ENCODE data around the gene PLOD2. TPM values are rescaled to one million over a fixed set of nuclear protein-coding genes. Genes with fewer than 3 reads are reported as not detected.

PLOD2 gene
- total RNA-seq, 1 donor from 2014 or later, result not detected

DNA sequence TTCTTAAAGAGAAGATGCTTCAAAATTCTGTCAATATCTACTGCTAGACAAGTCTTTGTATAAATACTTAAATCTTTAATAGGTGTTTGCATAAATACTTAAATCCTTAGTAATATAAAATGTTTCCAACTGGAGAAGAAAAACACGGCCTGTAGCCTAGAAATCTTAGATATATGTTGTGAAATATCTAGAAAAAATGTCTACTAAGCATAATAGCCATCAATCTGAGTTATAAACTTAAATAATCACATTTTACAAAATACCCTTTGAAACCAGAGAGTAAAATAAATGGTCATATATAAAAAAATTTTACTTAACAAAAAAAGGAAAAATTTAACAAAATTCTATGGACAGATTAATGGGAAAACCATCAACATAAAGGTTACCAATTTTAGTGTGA is 73.9 kb downstream of the PLOD2 start:
- TF ChIP-seq CTCF (IDR thresholded peaks at IDR 0.05), result no peak
- intact Hi-C loops (cut with micrococcal nuclease), result no loop called here
- H3K4me3 Mint-ChIP-seq, result no peak overlapping the region
- ChIA-PET CTCF (no interaction called here), POLR2A (no interaction called here)
- no peaks in the 10 kb centered on the region for H3K36me3 Mint-ChIP-seq (ENCODE audit: low read depth)
- DNase-seq, result no peak
- H3K27ac Mint-ChIP-seq, result no peak overlapping the region
- H3K4me1 Mint-ChIP-seq, result no peaks in the 10 kb centered on the region
- H3K9me3 Mint-ChIP-seq, result no peaks in the 10 kb centered on the region
- no peak for ATAC-seq (ENCODE audit: low read depth)
- H3K27me3 Mint-ChIP-seq, result no peaks in the 10 kb centered on the region

DNA sequence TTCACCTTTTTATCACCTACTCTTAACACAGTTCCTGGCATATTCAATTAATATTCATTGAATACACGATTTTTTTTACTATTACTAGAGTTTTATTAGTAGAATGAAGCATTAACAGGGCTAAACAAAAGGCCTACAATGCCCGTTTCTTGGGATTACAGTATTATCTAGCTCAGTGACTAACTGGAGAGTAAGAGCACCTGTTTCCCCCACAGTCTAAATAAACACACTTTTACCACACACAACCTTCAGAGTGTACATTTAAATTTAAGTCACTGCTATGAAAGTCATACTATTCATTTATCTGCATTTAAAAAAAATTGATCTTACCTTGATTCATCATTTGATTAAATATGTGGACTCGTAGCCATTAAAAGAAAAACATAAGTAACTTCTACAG is 74.8 kb downstream of the PLOD2 start:
- H3K27ac Mint-ChIP-seq, result no peak overlapping the region
- intact Hi-C loops (cut with micrococcal nuclease), result no loop called here
- no peaks in the 10 kb centered on the region for H3K27me3 Mint-ChIP-seq
- ChIA-PET POLR2A (no interaction called here), CTCF (no interaction called here)
- no peak for DNase-seq
- H3K4me1 Mint-ChIP-seq, result no peaks in the 10 kb centered on the region
- TF ChIP-seq CTCF (IDR thresholded peaks at IDR 0.05), result no peak
- no peak overlapping the region for H3K4me3 Mint-ChIP-seq
- no peaks in the 10 kb centered on the region for H3K9me3 Mint-ChIP-seq
- no peaks in the 10 kb centered on the region for H3K36me3 Mint-ChIP-seq (ENCODE audit: low read depth)
- no peak for ATAC-seq (ENCODE audit: low read depth)

DNA sequence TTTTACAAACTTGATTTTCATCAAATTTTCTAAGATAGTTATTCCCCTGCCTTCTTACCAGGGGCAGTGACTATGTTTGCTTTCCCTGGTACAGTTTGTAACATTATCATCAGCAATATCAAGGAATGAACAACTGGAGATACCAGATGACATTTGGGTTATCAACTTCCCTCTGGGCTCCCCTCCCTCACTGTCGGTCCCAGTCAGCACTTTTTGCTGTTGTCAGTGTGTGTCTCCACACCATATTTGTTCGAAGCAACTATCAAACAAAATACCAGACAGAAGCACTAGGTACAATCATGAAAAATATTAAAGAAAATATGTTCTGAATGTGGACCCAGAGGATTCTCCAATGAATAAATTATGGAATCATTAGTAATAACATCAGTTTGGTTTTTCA is 75.3 kb downstream of the PLOD2 start:
- intact Hi-C loops (cut with micrococcal nuclease), result no loop called here
- ATAC-seq (ENCODE audit: low read depth), result no peak
- H3K4me3 Mint-ChIP-seq, result no peak overlapping the region
- H3K36me3 Mint-ChIP-seq (ENCODE audit: low read depth), result no peaks in the 10 kb centered on the region
- no peaks in the 10 kb centered on the region for H3K27me3 Mint-ChIP-seq
- ChIA-PET CTCF (no interaction called here), POLR2A (no interaction called here)
- no peaks in the 10 kb centered on the region for H3K4me1 Mint-ChIP-seq
- H3K9me3 Mint-ChIP-seq, result no peaks in the 10 kb centered on the region
- DNase-seq, result no peak
- TF ChIP-seq CTCF (IDR thresholded peaks at IDR 0.05), result no peak
- H3K27ac Mint-ChIP-seq, result no peak overlapping the region

DNA sequence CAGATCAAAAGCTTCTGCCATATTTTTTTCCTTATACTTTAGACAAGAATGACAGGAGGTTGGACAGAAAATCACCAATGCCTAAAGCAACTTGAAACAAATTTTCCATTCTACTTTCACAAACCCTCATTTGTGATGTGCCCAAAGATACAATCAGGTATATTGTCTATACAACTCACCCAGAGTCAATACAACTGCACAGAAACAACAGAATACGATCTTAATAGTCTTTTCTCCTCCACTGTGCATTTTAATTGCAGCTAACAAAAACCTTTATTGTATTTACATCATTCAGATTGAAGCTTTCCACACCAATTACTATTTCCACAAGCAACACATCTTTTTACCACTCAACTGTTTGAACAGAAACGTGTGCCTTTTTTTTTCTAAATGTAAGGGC is 80.4 kb downstream of the PLOD2 start:
- DNase-seq, result no peak
- no peak for TF ChIP-seq CTCF (IDR thresholded peaks at IDR 0.05)
- Mint-ChIP-seq H3K27ac (no peak overlapping the region), H3K9me3 (no peaks in the 10 kb centered on the region), H3K27me3 (no peaks in the 10 kb centered on the region), H3K36me3 (ENCODE audit: low read depth) (no peaks in the 10 kb centered on the region), H3K4me3 (no peak overlapping the region), H3K4me1 (no peaks in the 10 kb centered on the region)
- intact Hi-C loops (cut with micrococcal nuclease), result no loop called here
- ChIA-PET POLR2A (no interaction called here), CTCF (interaction anchor here (1.6 kb wide), 1 partner anchor 16 kb away, joined by 3 read pairs; no protein-coding TSS in a partner anchor)
- no peak for ATAC-seq (ENCODE audit: low read depth)

GRCh38 chr3:146078031-146078430 is 83.0 kb downstream of the PLOD2 start:
- Mint-ChIP-seq H3K9me3 (no peaks in the 10 kb centered on the region), H3K36me3 (ENCODE audit: low read depth) (no peaks in the 10 kb centered on the region), H3K27me3 (no peaks in the 10 kb centered on the region), H3K27ac (no peak overlapping the region), H3K4me1 (no peaks in the 10 kb centered on the region), H3K4me3 (no peak overlapping the region)
- no peak for ATAC-seq (ENCODE audit: low read depth)
- ChIA-PET CTCF (interaction anchor here (1.1 kb wide), 1 partner anchor 13 kb away, joined by 4 read pairs; no protein-coding TSS in a partner anchor), POLR2A (no interaction called here)
- intact Hi-C loops (cut with micrococcal nuclease), result no loop called here
- TF ChIP-seq CTCF (IDR thresholded peaks at IDR 0.05), result no peak
- DNase-seq, result no peak

All from activated B cell treated with CpG ODN at 0.5 μM for 24 hours (primary cell).